Smooth muscle cell (in vitro differentiated cells): ENCODE results near the gene TAF1D. TPM values are rescaled to one million over a fixed set of nuclear protein-coding genes. Genes with fewer than 3 reads are reported as not detected.

Experiments used
- DNase-seq: peaks from one replicate; lab custom pipeline; 2025; ENCODE audit not compliant: unreplicated experiment; lab: John Stamatoyannopoulos, UW
- H2AFZ ChIP-seq: fragments of 200-600 bp; sonication (generic); 2 replicates; pipeline ENCODE4 v1.6.0; 2016; ENCODE audit warnings: antibody characterized with exemption, low read depth, mild to moderate bottlenecking
- H3F3A ChIP-seq: fragments of 200-600 bp; sonication (generic); 2 replicates; pipeline ENCODE4 v1.6.0; 2017; ENCODE audit warnings: antibody characterized with exemption, low read depth
- H3K27ac ChIP-seq: fragments of 200-600 bp; sonication (generic); 2 replicates; pipeline ENCODE4 v1.5.1; 2016; ENCODE audit warnings: low read depth, mild to moderate bottlenecking
- H3K27me3 ChIP-seq: fragments of 200-600 bp; sonication (generic); 2 replicates; pipeline ENCODE4 v1.6.1; 2016; ENCODE audit warnings: low read depth, mild to moderate bottlenecking
- H3K36me3 ChIP-seq: fragments of 200-600 bp; sonication (generic); 2 replicates; pipeline ENCODE4 v1.5.1; 2016; ENCODE audit warnings: low read depth
- H3K4me1 ChIP-seq: fragments of 200-600 bp; sonication (generic); 2 replicates; pipeline ENCODE4 v1.5.1; 2016; ENCODE audit warnings: low read depth
- H3K4me2 ChIP-seq: fragments of 200-600 bp; sonication (generic); 2 replicates; pipeline ENCODE4 v1.6.0; 2016; ENCODE audit warnings: mild to moderate bottlenecking
- H3K4me3 ChIP-seq: fragments of 200-600 bp; sonication (generic); 2 replicates; pipeline ENCODE4 v1.5.1; 2016; ENCODE audit warnings: mild to moderate bottlenecking
- H3K79me2 ChIP-seq: fragments of 200-600 bp; sonication (generic); 2 replicates; pipeline ENCODE4 v1.6.0; 2016; ENCODE audit warnings: low read depth, mild to moderate bottlenecking
- H3K9ac ChIP-seq: fragments of 200-600 bp; sonication (generic); 2 replicates; pipeline ENCODE4 v1.6.0; 2016; ENCODE audit warnings: low read depth
- H3K9me3 ChIP-seq: fragments of 200-600 bp; sonication (generic); replicated peaks from 2 replicates; pipeline ENCODE4 v1.5.1; 2016; ENCODE audit warnings: low read depth
- H4K20me1 ChIP-seq: fragments of 200-600 bp; sonication (generic); 2 replicates; pipeline ENCODE4 v1.6.0; 2016; ENCODE audit warnings: low read depth
- CTCF ChIP-seq: fragments of 200-600 bp; sonication (generic); IDR thresholded peaks from 2 replicates; pipeline ENCODE4 v1.5.1; 2017; ENCODE audit warnings: borderline replicate concordance, mild to moderate bottlenecking, antibody characterized with exemption; ENCODE audit not compliant: insufficient read depth, poor library complexity, severe bottlenecking
- WGBS: methylation state at CpG from one replicate; pipeline ENCODE4 v1.1.7; 2016; ENCODE audit warnings: low lambda C conversion rate; 5-methylcytosine and 5-hydroxymethylcytosine counted together
- polyA plus RNA-seq: library from polyadenylated mRNA; unstranded; fragments of >200 nt; fragmentation: Nextera tagmentation; extraction: Ambion mirVana; gene quantifications from 2 replicates; pipeline ENCODE4 v1.2.1, GENCODE V29; 2016
- total RNA-seq: library from RNA; depleted of rRNA; stranded (reverse); fragments of >200 nt; gene quantifications from 2 replicates; pipeline ENCODE4 v1.2.3, GENCODE V29; 2014

TAF1D gene
- total and polyA plus RNA-seq, 2 experiments from 2014 or later: 36.9 to 216 TPM

GRCh38 chr11:93719310-93719709 lies 22.0 kb downstream of the TAF1D start:
- Histone ChIP-seq H3F3A (no peaks in the 10 kb centered on the region), H3K4me3 (no peak overlapping the region), H3K79me2 (no peaks in the 10 kb centered on the region), H2AFZ (no peak overlapping the region), H3K9me3 (no peaks in the 10 kb centered on the region), H3K4me1 (no peaks in the 10 kb centered on the region), H4K20me1 (no peaks in the 10 kb centered on the region), H3K4me2 (no peak overlapping the region), H3K36me3 (peaks cover 6% of the 10 kb centered on the region), H3K9ac (no peak overlapping the region), H3K27me3 (no peaks in the 10 kb centered on the region), H3K27ac (no peak overlapping the region)
- TF ChIP-seq CTCF: no peak
- 98% methylated on average over 4 of the region's 4 CpGs for WGBS
- DNase-seq: no peak

GRCh38 chr11:93718057-93718563 lies 23.2 kb downstream of the TAF1D start:
- Histone ChIP-seq H3K79me2 (no peaks in the 10 kb centered on the region), H2AFZ (no peak overlapping the region), H3K36me3 (peaks cover 3% of the 10 kb centered on the region), H3K4me3 (no peak overlapping the region), H3K27ac (no peak overlapping the region), H3K4me1 (no peaks in the 10 kb centered on the region), H4K20me1 (no peaks in the 10 kb centered on the region), H3K9ac (no peak overlapping the region), H3F3A (no peaks in the 10 kb centered on the region), H3K9me3 (no peaks in the 10 kb centered on the region), H3K4me2 (no peak overlapping the region), H3K27me3 (no peaks in the 10 kb centered on the region)
- no peak for TF ChIP-seq CTCF
- DNase-seq: no peak
- 85% methylated on average over 4 of the region's 4 CpGs for WGBS

GRCh38 chr11:93717501-93717900 lies 23.8 kb downstream of the TAF1D start:
- Histone ChIP-seq H3K27ac (no peak overlapping the region), H3K9me3 (no peaks in the 10 kb centered on the region), H3K27me3 (no peaks in the 10 kb centered on the region), H3K4me3 (no peak overlapping the region), H3K9ac (no peak overlapping the region), H3F3A (no peaks in the 10 kb centered on the region), H3K4me1 (no peaks in the 10 kb centered on the region), H3K36me3 (peaks cover 3% of the 10 kb centered on the region), H2AFZ (no peak overlapping the region), H3K4me2 (no peak overlapping the region), H3K79me2 (no peaks in the 10 kb centered on the region), H4K20me1 (no peaks in the 10 kb centered on the region)
- no peak for DNase-seq
- no peak for TF ChIP-seq CTCF
- 91% methylated on average over 1 of the region's 1 CpG for WGBS

GRCh38 chr11:93715797-93716396 lies 25.4 kb downstream of the TAF1D start:
- H3K27me3 ChIP-seq: no peaks in the 10 kb centered on the region
- no peak for TF ChIP-seq CTCF
- no peak overlapping the region for H2AFZ ChIP-seq
- no peak overlapping the region for H3K4me2 ChIP-seq
- 100% methylated on average over 4 of the region's 4 CpGs for WGBS
- no peaks in the 10 kb centered on the region for H4K20me1 ChIP-seq
- no peak overlapping the region for H3K9ac ChIP-seq
- H3F3A ChIP-seq: no peaks in the 10 kb centered on the region
- no peak overlapping the region for H3K4me3 ChIP-seq
- no peak for DNase-seq
- peaks cover 3% of the 10 kb centered on the region for H3K9me3 ChIP-seq
- H3K79me2 ChIP-seq: peaks cover 2% of the 10 kb centered on the region
- peaks cover 7% of the 10 kb centered on the region for H3K36me3 ChIP-seq
- H3K4me1 ChIP-seq: no peaks in the 10 kb centered on the region
- H3K27ac ChIP-seq: no peak overlapping the region
